ENCODE results near the gene SMG6. TPM values are rescaled to one million over a fixed set of nuclear protein-coding genes. Genes with fewer than 3 reads are reported as not detected.

The SMG6 gene
- total RNA-seq, 1 experiment from 2014 or later = 13.5 TPM

DNA sequence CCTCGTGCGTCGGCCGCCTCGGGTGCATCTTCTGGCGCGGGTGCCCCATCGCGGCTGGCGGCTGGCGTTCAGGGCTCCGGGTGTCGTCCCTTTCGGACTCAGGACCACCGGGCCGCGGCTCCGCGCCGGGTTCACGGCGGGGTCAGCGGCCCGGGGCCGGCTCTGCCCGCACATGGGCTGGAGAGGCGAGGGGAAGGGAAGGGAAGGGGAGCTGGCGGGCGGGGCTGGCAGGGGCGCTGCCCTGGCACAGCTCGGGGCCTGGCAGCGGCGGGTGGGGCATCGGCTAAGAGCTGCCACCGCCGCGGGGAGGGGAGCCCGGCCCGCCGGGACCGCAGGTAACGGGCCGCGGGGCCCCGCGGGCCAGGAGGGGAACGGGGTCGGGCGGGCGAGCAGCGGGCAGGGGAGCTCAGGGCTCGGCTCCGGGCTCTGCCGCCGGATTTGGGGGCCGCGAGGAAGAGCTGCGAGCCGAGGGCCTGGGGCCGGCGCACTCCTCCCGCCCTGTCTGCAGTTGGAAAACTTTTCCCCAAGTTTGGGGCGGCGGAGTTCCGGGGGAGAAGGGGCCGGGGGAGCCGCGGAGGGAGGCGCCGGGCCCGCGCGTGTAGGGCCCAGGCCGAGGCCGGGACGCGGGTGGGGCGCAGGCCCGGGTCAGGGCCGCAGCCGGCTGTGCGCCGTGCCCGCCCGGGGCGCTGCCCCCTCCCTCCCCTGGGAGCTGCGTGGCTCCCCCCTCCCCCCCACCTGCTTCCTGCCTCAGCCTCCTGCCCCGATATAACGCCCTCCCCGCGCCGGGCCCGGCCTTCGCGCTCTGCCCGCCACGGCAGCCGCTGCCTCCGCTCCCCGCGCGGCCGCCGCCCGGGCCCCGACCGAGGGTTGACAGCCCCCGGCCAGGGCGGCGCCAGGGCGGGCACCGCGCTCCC is 248.0 kb downstream of the SMG6 start:
- BruUV-seq (replicated peaks) = no TSS peak
- intact Hi-C loops (cut with micrococcal nuclease; ENCODE audit: unreplicated experiment) = no loop called here
- peaks cover 8% of the 10 kb centered on the region for H3K4me1 Mint-ChIP-seq (ENCODE audit: low read depth, unreplicated experiment)

DNA sequence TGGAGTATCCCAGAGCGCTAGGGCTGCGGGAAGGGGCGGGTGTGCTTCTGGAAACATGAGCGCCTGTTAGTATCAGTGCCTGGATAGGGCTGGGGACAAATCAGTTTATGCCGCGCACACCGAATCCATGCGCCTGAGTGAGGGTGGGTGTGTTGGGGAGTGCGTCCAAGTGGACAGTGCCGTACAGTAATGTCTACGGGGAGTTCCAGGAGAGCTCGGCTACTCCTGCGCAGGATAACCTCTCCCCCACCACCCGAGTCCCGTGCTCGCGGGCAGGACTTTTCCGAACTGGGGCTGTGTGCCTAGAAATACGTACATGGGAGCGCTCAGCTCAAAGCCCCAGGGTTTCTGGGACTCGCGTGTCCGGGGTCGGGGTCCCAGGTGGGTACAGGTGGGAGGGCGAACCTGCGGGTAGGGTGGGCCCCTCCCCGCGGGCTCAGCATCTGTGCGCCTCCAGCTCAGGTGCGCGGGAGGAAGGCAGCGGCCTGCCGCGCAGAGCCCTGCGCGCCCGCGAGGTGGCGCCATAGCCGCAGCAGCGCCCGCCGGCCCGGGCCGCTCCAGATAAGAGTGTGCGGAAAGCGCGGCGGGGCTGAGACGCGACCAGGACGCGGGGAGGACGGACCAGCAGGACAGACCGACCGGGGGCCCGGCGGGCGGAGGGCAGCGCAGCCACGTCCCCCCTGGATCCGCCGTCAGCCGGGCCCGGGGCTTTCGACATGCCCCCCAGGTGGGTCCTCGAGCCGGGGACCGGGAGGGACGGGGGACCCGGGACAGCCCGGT is 248.9 kb downstream of the SMG6 start, which contains the start of gene HIC1:
TSS of gene HIC1 (plus strand) at position 592 of the 780 bp plus-strand sequence. CDS start 1,588 bp downstream, outside the sequence.
- Mint-ChIP-seq H3K36me3 (ENCODE audit: insufficient read depth, unreplicated experiment) (peaks cover 8% of the 10 kb centered on the region), H3K27ac (ENCODE audit: unreplicated experiment) (no peak within 1 kb of the TSS), H3K9me3 (ENCODE audit: low read depth, unreplicated experiment) (no peaks in the 10 kb centered on the region), H3K4me3 (ENCODE audit: low read depth, unreplicated experiment) (peak within 1 kb of the TSS; percentile 60), H3K27me3 (ENCODE audit: unreplicated experiment) (peaks cover 32% of the 10 kb centered on the region), H3K4me1 (ENCODE audit: low read depth, unreplicated experiment) (peaks cover 8% of the 10 kb centered on the region)
- DNase-seq = peak; percentile 73
- intact Hi-C loops (cut with micrococcal nuclease; ENCODE audit: unreplicated experiment) = no loop called here
- no TSS peak for BruUV-seq (replicated peaks)
- CTCF ChIA-PET = interaction anchor here (0.6 to 2.6 kb wide), 6 partner anchors 39 to 307 kb away, joined by 3 to 22 read pairs (median 3); no protein-coding TSS in a partner anchor
- TF ChIP-seq, protein P1, sequence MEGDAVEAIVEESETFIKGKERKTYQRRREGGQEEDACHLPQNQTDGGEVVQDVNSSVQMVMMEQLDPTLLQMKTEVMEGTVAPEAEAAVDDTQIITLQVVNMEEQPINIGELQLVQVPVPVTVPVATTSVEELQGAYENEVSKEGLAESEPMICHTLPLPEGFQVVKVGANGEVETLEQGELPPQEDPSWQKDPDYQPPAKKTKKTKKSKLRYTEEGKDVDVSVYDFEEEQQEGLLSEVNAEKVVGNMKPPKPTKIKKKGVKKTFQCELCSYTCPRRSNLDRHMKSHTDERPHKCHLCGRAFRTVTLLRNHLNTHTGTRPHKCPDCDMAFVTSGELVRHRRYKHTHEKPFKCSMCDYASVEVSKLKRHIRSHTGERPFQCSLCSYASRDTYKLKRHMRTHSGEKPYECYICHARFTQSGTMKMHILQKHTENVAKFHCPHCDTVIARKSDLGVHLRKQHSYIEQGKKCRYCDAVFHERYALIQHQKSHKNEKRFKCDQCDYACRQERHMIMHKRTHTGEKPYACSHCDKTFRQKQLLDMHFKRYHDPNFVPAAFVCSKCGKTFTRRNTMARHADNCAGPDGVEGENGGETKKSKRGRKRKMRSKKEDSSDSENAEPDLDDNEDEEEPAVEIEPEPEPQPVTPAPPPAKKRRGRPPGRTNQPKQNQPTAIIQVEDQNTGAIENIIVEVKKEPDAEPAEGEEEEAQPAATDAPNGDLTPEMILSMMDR (IDR thresholded peaks at IDR 0.05; ENCODE audit: unreplicated experiment) = peak; percentile 41

More for the DNA sequence above, 248.0 kb downstream of the SMG6 start:
- TF ChIP-seq, protein P1 (IDR thresholded peaks at IDR 0.05; ENCODE audit: unreplicated experiment) = no peak
- DNase-seq = no peak
- CTCF ChIA-PET = interaction anchor here (1.0 to 2.6 kb wide), 4 partner anchors 38 to 189 kb away, joined by 3 to 22 read pairs (median 4); no protein-coding TSS in a partner anchor
- Mint-ChIP-seq H3K36me3 (ENCODE audit: insufficient read depth, unreplicated experiment) (peaks cover 5% of the 10 kb centered on the region), H3K9me3 (ENCODE audit: low read depth, unreplicated experiment) (no peaks in the 10 kb centered on the region), H3K27ac (ENCODE audit: unreplicated experiment) (no peak overlapping the region), H3K4me3 (ENCODE audit: low read depth, unreplicated experiment) (peak overlapping the region; percentile 60), H3K27me3 (ENCODE audit: unreplicated experiment) (peaks cover 32% of the 10 kb centered on the region)

DNA sequence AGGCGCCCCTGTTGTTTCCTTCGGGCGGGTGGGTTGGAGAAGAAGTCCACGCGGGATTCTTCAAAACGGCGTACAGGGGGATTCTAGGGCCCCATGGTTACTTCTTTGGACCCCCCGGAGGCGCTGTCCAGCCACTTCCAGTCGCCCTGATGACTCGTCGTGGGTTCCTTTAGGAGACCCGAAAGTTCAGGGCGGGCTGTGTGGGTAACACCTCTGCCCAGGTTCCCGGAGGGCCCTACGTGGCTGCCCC is 249.4 kb downstream of the SMG6 start:
- H3K27me3 Mint-ChIP-seq (ENCODE audit: unreplicated experiment) = peaks cover 32% of the 10 kb centered on the region
- no peaks in the 10 kb centered on the region for H3K9me3 Mint-ChIP-seq (ENCODE audit: low read depth, unreplicated experiment)
- H3K4me3 Mint-ChIP-seq (ENCODE audit: low read depth, unreplicated experiment) = peak overlapping the region; percentile 60
- H3K4me1 Mint-ChIP-seq (ENCODE audit: low read depth, unreplicated experiment) = peaks cover 8% of the 10 kb centered on the region
- intact Hi-C loops (cut with micrococcal nuclease; ENCODE audit: unreplicated experiment) = no loop called here
- peaks cover 13% of the 10 kb centered on the region for H3K36me3 Mint-ChIP-seq (ENCODE audit: insufficient read depth, unreplicated experiment)
- CTCF ChIA-PET = interaction anchor here (0.6 to 2.6 kb wide), 6 partner anchors 39 to 307 kb away, joined by 3 to 22 read pairs (median 3); no protein-coding TSS in a partner anchor
- no peak overlapping the region for H3K27ac Mint-ChIP-seq (ENCODE audit: unreplicated experiment)
- no peak for DNase-seq
- no TSS peak for BruUV-seq (replicated peaks)
- TF ChIP-seq, protein P1 (IDR thresholded peaks at IDR 0.05; ENCODE audit: unreplicated experiment) = no peak
